SJSA1 (cell line): ENCODE data around the gene RBMS3. TPM values are rescaled to one million over a fixed set of nuclear protein-coding genes. Genes with fewer than 3 reads are reported as not detected.

Experiments used
- DNase-seq, 2 experiments: peaks; one replicate each; pipeline ENCODE4 v3.0.0-alpha.2; 2015 to 2020; ENCODE audit warnings: low spot score in 2 of 2, low read depth in 1 of 2
- H3K27ac ChIP-seq: fragments of 250-450 bp; sonication (Bioruptor Pico); 2 replicates; pipeline ENCODE4 v1.5.1; 2020; ENCODE audit warnings: mild to moderate bottlenecking, moderate library complexity
- H3K27me3 ChIP-seq: fragments of 250-450 bp; sonication (Bioruptor Pico); replicated peaks from 2 replicates; pipeline ENCODE4 v1.5.1; 2020; ENCODE audit warnings: mild to moderate bottlenecking, moderate library complexity
- H3K36me3 ChIP-seq: fragments of 250-450 bp; sonication (Bioruptor Pico); 2 replicates; pipeline ENCODE4 v1.5.1; 2020; ENCODE audit warnings: mild to moderate bottlenecking
- H3K4me1 ChIP-seq: fragments of 250-450 bp; sonication (Bioruptor Pico); replicated peaks from 2 replicates; pipeline ENCODE4 v1.6.1; 2021; ENCODE audit warnings: mild to moderate bottlenecking
- H3K4me3 ChIP-seq: fragments of 250-450 bp; sonication (Bioruptor Pico); 2 replicates; pipeline ENCODE4 v1.5.1; 2020; ENCODE audit warnings: mild to moderate bottlenecking
- H3K9me3 ChIP-seq: fragments of 250-450 bp; sonication (Bioruptor Pico); replicated peaks from 2 replicates; pipeline ENCODE4 v1.5.1; 2020; ENCODE audit warnings: mild to moderate bottlenecking
- total RNA-seq: library from RNA; depleted of rRNA; stranded (reverse); fragments of >200 nt; shearing (Covaris generic); gene quantifications from 2 replicates; pipeline ENCODE4 v1.2.3, GENCODE V29; 2014

Gene RBMS3
- total RNA-seq, 1 experiment from 2014 or later = 31.7 TPM

DNA sequence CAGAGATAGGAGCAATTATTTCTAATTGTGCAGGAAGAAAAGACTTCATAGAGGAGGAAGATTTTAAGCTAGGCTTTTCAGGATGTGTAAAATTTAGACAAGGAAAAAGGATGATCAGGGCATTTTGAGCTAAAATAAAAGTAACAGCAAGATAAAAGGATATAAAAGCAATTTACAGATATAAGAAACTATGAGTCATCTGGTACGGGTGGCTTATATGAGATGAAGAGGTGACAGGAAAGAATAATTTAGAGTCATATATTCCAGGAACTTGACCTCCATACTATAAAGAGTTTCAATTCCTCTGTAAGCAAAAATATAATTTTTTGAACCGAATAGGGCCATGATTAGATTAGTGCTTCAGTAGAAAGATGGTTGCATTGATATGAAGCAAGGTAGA lies 273.7 kb downstream of the RBMS3 start:
- H3K9me3 ChIP-seq = no peaks in the 10 kb centered on the region
- H3K4me1 ChIP-seq = peaks cover 18% of the 10 kb centered on the region
- no peak for DNase-seq
- H3K27ac ChIP-seq = no peak overlapping the region
- H3K27me3 ChIP-seq = no peaks in the 10 kb centered on the region
- H3K4me3 ChIP-seq = no peak overlapping the region
- peaks cover 12% of the 10 kb centered on the region; the same call in 1 of the 2 replicates for H3K36me3 ChIP-seq

DNA sequence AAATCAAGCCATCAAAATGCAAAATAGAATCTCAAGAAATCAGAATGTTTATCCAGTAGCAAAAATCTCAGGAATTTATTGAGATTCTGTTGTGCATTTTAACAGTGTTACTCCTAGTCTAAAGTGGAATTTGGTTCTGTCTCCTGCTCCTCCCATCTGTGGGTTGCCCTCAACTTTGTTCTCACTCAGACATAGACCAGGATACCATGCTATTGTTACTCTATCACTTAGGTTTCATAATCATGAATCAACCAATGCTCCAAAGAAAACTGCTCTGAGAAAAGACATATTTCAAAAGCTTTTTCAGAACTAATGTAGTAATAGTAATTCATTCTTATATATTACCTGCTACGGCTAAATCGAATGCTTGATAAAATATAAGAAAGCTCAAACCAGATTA lies 274.7 kb downstream of the RBMS3 start:
- H3K36me3 ChIP-seq = peaks cover 13% of the 10 kb centered on the region; the same call in 1 of the 2 replicates
- no peaks in the 10 kb centered on the region for H3K27me3 ChIP-seq
- no peaks in the 10 kb centered on the region for H3K9me3 ChIP-seq
- H3K4me1 ChIP-seq = peaks cover 18% of the 10 kb centered on the region
- DNase-seq = no peak
- no peak overlapping the region; the same call in 1 of the 2 replicates for H3K27ac ChIP-seq
- H3K4me3 ChIP-seq = no peak overlapping the region

DNA sequence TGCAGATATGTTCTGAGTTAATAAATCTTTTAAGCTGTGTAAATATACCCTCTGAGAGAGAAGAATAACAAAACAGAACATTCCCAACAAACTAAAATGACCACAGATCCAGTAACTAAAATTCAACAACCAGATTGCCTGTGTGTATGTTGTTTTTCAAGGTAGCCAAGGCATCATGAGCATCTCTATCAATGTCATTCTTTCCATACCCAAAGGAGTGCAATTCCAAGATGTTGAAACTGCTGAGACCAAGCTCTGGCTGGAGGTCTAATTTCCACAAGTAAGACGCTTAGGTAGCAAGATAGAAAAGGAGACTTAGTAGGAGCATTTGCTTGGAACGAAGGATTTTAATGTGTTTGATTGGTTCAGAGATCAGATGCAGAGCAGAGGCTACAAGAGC lies 276.3 kb downstream of the RBMS3 start:
- Histone ChIP-seq H3K27ac (no peak overlapping the region), H3K9me3 (no peaks in the 10 kb centered on the region), H3K36me3 (peaks cover 12% of the 10 kb centered on the region; the same call in 1 of the 2 replicates), H3K4me3 (no peak overlapping the region), H3K27me3 (no peaks in the 10 kb centered on the region), H3K4me1 (peaks cover 18% of the 10 kb centered on the region)
- DNase-seq = no peak

DNA sequence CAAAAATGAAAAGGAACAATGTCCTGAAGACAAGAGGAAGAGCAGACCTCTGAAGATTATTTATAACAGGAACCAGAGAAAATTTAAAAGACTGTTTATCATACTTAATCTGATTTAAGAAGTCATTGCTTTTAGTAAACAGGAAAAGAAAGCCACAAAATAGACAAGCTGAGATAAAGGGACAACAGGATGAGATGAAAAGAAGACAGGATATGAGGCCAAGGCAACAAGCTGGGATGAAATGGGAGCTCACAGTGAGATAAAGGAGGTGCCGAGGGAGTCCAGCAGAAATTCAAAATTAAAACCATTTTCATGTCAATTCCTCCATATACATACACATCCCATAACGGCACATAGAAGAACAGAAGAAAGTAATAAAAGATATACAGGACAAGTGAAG lies 277.0 kb downstream of the RBMS3 start:
- Histone ChIP-seq H3K9me3 (no peaks in the 10 kb centered on the region), H3K36me3 (peaks cover 12% of the 10 kb centered on the region; the same call in 1 of the 2 replicates), H3K27ac (no peak overlapping the region), H3K4me1 (peaks cover 18% of the 10 kb centered on the region), H3K4me3 (no peak overlapping the region), H3K27me3 (no peaks in the 10 kb centered on the region)
- no peak for DNase-seq

DNA sequence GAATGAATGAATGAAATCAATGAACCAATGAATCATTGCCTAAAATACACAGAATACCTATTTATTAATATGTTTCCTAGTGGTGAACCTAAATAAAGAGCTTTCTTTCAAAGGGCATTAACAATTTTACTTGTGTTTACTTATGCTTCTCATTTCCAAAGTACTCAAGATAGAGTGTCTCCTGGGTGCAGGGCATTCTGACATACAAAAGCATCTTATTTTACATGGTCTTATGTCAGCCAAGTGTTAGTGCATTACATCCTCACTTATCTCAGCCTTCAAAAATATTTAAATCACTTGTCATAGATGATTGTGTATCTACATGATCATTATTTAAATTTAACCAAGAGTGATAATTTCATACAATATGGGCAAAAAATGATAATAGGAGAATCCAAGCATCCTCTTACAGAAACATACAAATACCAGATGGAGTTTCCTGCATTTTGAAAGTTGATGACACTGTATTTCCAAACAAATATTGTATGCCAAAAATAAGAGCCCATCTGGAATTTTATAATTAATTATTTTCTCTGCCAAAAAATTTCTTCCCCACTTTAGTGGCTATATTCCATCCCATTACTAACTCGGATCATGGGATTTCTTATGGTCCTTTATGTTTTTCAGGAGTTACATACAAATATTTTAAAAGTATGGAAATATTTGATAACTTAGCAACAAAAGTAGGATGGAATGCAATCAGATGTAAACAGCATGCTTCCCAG lies 279.0 kb downstream of the RBMS3 start:
- Histone ChIP-seq H3K4me1 (peaks cover 12% of the 10 kb centered on the region), H3K27me3 (no peaks in the 10 kb centered on the region), H3K4me3 (no peak overlapping the region), H3K9me3 (no peaks in the 10 kb centered on the region), H3K27ac (no peak overlapping the region), H3K36me3 (peaks cover 12% of the 10 kb centered on the region; the same call in 1 of the 2 replicates)
- no peak for DNase-seq

DNA sequence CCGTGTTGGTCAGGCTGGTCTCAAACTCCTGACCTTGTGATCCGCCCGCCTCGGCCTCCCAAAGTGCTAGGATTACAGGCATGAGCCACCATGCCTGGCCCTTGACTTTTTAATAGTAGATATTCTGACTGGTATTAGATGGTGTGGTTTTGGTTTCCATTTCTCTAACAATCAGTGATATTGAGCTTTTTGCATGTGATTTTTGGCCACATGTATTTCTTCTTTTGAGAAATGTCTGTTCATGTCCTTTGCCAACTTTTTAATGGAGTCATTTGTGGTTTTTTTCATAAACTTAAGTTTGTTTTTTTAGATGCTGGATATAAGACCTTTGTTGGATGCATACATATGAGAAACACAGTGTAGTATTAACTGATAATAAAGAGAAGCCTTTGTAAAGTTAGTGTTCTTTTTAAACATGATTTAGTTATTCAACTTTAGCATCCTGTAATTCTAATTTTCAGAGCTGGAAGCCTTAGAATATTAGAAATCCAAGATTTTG lies 280.8 kb downstream of the RBMS3 start:
- DNase-seq = no peak
- Histone ChIP-seq H3K4me1 (0 out of 2 replicates have a peak, but pooled peaks cover 3% of the 10 kb centered on the region), H3K4me3 (no peak overlapping the region), H3K9me3 (no peaks in the 10 kb centered on the region), H3K36me3 (peaks cover 10% of the 10 kb centered on the region; the same call in 1 of the 2 replicates), H3K27ac (no peak overlapping the region), H3K27me3 (no peaks in the 10 kb centered on the region)

DNA sequence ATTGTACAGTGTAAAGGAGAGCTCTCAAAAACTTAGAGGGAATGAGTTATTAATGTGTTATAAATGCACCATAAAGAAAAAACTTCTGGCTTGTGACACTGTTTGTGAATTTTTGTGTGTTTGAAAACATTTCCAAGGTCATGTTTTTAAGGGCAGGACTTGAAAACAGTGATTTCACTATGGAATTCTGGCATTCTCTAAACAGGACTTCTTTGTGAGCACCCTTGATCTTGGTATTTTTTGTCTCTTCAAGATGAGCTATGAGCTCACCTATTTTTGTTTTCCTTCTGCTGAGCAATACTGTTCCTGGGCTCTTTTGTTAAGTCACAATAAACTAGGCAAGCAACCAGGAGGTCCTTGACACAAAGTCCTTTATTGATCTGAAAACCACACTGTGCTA lies 284.4 kb downstream of the RBMS3 start:
- Histone ChIP-seq H3K27ac (no peak overlapping the region), H3K4me3 (no peak overlapping the region), H3K4me1 (no peaks in the 10 kb centered on the region), H3K36me3 (peaks cover 3% of the 10 kb centered on the region; the same call in 1 of the 2 replicates), H3K9me3 (no peaks in the 10 kb centered on the region), H3K27me3 (no peaks in the 10 kb centered on the region)
- DNase-seq = no peak

DNA sequence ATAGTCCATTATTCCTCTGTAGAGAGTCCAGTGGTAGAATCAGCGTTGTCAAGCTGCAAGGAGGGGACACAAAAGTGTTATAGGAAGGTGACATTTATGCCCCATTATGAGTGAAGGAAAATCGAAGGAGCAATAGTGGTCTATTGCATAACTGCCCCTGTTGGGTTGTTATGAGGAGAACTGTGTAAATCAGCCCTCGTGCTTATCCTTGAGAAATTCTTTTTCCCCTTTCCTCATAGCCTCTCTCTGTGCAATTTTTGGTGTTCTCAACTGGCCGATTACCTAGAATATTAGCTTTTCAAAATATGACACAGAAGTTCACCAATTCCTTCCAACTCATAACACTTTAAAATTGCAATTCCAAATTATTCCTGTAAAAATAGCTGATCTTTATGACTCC lies 286.6 kb downstream of the RBMS3 start:
- Histone ChIP-seq H3K27ac (no peak overlapping the region), H3K36me3 (no peaks in the 10 kb centered on the region), H3K27me3 (no peaks in the 10 kb centered on the region), H3K4me3 (no peak overlapping the region), H3K9me3 (no peaks in the 10 kb centered on the region), H3K4me1 (no peaks in the 10 kb centered on the region)
- no peak for DNase-seq

DNA sequence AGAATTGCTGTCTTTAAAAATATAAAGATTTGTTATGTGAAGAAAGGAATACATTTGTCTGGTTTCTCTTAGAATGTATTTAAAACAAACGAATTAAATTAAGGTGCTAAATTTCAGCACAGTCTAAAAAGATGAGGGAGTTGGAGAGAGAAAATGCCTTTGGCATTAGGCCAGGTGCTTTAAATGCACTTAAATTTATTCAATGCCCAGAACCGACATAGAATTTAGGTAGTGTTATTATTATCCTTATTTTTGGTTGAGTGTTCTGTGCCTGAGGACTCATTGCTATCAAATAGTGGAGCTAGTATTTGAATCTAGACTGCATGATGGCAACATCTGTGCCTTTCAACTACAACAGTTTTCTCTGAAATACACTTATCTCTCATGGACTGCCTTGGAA lies 287.5 kb downstream of the RBMS3 start:
- no peaks in the 10 kb centered on the region for H3K27me3 ChIP-seq
- no peaks in the 10 kb centered on the region for H3K4me1 ChIP-seq
- H3K4me3 ChIP-seq = no peak overlapping the region
- H3K9me3 ChIP-seq = no peaks in the 10 kb centered on the region
- no peaks in the 10 kb centered on the region for H3K36me3 ChIP-seq
- H3K27ac ChIP-seq = no peak overlapping the region
- no peak for DNase-seq

DNA sequence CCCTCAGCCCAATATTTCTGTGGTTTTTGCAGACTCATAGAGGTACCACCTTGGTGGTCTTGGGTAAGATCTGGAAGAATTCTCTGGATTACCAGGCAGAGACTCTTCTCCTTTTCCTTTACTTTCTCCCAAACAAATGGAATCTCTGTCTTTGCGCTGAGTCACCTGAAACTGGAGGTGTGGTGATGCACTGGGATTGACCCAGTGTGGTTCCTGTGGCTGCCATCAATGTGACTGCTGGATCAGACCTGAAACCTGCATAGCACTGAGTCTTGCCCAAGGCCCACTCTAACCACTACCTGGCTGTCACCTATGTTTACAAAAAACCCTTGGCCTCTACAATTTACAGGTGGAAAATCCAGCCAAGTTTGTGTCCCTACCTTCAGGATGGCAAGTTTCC lies 295.3 kb downstream of the RBMS3 start:
- DNase-seq = no peak
- Histone ChIP-seq H3K4me3 (no peak overlapping the region), H3K9me3 (no peaks in the 10 kb centered on the region), H3K27ac (no peak overlapping the region), H3K36me3 (no peaks in the 10 kb centered on the region), H3K4me1 (peaks cover 4% of the 10 kb centered on the region), H3K27me3 (no peaks in the 10 kb centered on the region)

DNA sequence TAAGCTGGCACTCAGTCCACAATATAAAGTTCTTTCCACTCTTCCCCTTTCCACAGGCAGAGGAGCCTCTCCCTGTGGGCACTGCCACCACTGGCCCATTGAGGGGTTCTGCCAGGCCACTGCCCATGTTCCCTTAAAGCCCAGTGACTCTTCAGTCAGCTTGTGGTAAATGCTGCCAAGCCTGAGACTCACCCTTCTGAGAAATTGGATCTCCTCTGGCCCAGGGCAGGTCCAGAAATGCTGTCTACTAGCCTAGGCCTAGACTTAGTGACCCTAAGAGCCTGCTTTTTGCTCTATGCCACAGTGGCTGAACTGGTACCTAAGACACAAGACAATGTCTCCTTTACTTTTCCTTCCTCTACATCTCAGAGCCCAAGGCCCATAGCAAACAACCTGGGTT lies 295.8 kb downstream of the RBMS3 start:
- Histone ChIP-seq H3K4me3 (no peak overlapping the region), H3K27ac (no peak overlapping the region), H3K9me3 (no peaks in the 10 kb centered on the region), H3K36me3 (no peaks in the 10 kb centered on the region), H3K4me1 (peaks cover 9% of the 10 kb centered on the region), H3K27me3 (no peaks in the 10 kb centered on the region)
- no peak for DNase-seq

DNA sequence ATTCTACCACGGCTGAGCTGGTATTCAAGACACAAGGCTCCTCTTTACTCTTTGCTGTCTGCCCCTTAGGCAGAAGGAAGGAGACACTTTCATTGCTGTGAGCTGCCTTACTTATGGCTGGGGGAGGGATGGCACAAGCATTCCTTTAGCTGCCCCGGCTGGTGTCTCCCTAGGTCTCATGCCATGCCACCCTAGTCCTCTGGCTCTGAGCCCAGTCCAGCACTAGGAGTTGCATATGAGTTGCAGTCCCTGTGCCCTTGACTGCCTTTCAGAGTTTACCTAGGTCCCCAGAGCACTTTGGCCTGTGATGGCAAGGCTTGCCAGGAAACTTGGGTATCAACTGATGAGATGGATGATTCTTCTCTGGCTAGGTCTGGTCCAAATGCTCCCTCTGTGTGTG lies 296.4 kb downstream of the RBMS3 start:
- DNase-seq = no peak
- H3K4me1 ChIP-seq = peaks cover 10% of the 10 kb centered on the region
- H3K27me3 ChIP-seq = no peaks in the 10 kb centered on the region
- H3K27ac ChIP-seq = no peak overlapping the region
- H3K4me3 ChIP-seq = no peak overlapping the region
- H3K9me3 ChIP-seq = no peaks in the 10 kb centered on the region
- H3K36me3 ChIP-seq = no peaks in the 10 kb centered on the region

DNA sequence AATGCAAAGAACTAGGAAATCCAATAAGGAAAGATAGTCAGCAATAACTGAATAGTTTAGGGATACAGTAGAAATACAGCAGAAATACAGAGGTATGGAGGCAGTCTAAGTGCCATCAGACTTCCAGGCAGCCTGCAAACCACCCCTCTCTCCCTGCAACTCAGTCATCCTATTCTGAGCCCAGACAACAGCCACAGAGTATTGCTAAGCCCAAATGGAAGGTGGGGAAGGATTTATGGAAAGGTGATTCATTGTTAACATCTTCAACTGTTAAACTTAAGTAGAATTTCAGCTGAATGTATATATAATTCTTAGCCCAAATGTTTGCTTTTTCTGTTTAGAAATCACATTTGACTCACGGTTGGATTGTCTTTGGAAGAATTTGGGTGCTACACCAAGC lies 300.4 kb downstream of the RBMS3 start:
- H3K27me3 ChIP-seq = no peaks in the 10 kb centered on the region
- no peaks in the 10 kb centered on the region; the same call in 1 of the 2 replicates for H3K36me3 ChIP-seq
- no peak overlapping the region for H3K4me3 ChIP-seq
- no peak overlapping the region for H3K27ac ChIP-seq
- H3K4me1 ChIP-seq = peaks cover 10% of the 10 kb centered on the region
- no peaks in the 10 kb centered on the region for H3K9me3 ChIP-seq
- DNase-seq = peak in 1 of 2 experiments; percentile 25

DNA sequence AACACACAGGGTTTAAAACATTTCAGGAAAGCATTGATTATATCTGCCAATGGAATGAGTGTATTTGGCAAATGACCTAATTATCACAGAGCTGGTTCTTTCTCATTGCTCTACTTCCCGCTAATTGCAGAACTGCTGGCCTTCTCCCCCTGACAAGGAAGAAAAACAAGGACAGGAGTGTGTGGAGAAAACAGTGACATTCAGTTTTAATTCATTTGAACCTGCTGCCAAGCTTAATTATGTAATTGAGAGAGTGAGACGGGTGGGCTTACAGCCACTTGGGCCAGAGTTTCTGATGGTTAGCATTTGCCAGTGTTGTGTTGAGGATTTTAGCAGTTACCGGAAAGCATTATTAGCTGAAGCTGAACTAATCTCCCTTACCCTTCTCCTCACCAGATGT lies 301.4 kb downstream of the RBMS3 start:
- DNase-seq = no peak
- Histone ChIP-seq H3K4me1 (peaks cover 10% of the 10 kb centered on the region), H3K27me3 (no peaks in the 10 kb centered on the region), H3K36me3 (no peaks in the 10 kb centered on the region; the same call in 1 of the 2 replicates), H3K9me3 (no peaks in the 10 kb centered on the region), H3K27ac (no peak overlapping the region), H3K4me3 (no peak overlapping the region)
